ENCODE data around the gene HOXA11.

- no peak for TF ChIP-seq CTCF (IDR thresholded peaks at IDR 0.05)
- no peak for TF ChIP-seq POLR2A (IDR thresholded peaks at IDR 0.05)
Measured at GRCh38 chr7:27221201-27221797, 36.3 kb upstream of the HOXA11 start.
